Fibroblast of mammary gland (primary cell): Measurements from ENCODE around the gene DTX1.
A peak's percentile ranks its signal among the peaks of the same experiment; 100 is the strongest.

Experiments
- DNase-seq: peaks from one replicate; pipeline ENCODE4 v3.0.0-alpha.2; 2010; ENCODE audit warnings: low read depth
- H3K4me3 ChIP-seq: 2 replicates; pipeline ENCODE4 v1.5.1; 2011; ENCODE audit warnings: low read depth, mild to moderate bottlenecking, low read length, moderate library complexity; ENCODE audit not compliant: control insufficient read depth
- TF ChIP-seq, protein P1 (sequence below): conservative IDR thresholded peaks from 2 replicates; pipeline ENCODE4 v1.5.1; 2011; ENCODE audit warnings: low read depth, low read length, inconsistent platforms; ENCODE audit not compliant: control insufficient read depth, insufficient read depth

Gene DTX1

GRCh38 chr12:113119980-113120669, 63.6 kb downstream of the DTX1 start:
- no peak overlapping the region for H3K4me3 ChIP-seq
- DNase-seq = no peak
- TF ChIP-seq, protein P1, sequence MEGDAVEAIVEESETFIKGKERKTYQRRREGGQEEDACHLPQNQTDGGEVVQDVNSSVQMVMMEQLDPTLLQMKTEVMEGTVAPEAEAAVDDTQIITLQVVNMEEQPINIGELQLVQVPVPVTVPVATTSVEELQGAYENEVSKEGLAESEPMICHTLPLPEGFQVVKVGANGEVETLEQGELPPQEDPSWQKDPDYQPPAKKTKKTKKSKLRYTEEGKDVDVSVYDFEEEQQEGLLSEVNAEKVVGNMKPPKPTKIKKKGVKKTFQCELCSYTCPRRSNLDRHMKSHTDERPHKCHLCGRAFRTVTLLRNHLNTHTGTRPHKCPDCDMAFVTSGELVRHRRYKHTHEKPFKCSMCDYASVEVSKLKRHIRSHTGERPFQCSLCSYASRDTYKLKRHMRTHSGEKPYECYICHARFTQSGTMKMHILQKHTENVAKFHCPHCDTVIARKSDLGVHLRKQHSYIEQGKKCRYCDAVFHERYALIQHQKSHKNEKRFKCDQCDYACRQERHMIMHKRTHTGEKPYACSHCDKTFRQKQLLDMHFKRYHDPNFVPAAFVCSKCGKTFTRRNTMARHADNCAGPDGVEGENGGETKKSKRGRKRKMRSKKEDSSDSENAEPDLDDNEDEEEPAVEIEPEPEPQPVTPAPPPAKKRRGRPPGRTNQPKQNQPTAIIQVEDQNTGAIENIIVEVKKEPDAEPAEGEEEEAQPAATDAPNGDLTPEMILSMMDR = no peak

DNA sequence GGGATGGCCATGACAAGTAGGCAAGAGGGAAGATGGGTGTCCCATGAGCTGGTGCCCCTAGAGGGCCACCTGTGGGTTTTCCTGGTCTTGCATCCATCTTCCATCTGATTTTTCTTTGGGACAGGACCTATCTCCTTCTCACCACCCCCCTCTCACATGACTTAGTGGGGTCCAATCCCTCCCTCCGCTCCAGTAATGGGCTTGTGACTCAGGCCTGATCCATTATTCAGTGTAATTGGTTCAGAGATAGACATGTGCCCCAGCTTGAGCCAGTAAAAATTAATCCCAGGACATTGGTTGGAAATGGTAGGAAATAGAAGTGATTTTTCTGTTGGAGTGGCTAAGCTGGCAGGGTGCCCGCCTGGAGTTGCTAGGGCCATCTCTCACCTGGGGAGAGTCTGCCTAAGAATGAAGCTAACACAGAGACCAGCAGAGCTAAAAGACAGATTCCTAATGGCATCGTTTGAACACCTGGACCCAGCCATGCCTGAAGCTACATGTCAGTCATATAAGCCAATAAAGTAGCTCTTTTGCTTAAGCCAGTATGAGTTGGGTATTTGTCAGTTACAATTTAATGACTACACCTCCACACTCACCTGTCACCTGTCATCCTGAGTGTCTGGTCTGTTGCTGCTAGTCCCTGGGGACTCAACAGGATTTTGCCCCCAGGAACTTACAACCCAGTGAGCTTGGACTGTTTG, 64.3 kb downstream of the DTX1 start:
- peak; percentile 6 for DNase-seq
- TF ChIP-seq, protein P1 = no peak
- no peak overlapping the region for H3K4me3 ChIP-seq

- TF ChIP-seq, protein P1 = no peak
- no peak overlapping the region for H3K4me3 ChIP-seq
- no peak for DNase-seq
Measured at GRCh38 chr12:113127791-113128199, 71.3 kb downstream of the DTX1 start.

GRCh38 chr12:113128802-113129663, 72.5 kb downstream of the DTX1 start:
- DNase-seq = no peak
- TF ChIP-seq, protein P1 = no peak
- no peak overlapping the region for H3K4me3 ChIP-seq

DNA sequence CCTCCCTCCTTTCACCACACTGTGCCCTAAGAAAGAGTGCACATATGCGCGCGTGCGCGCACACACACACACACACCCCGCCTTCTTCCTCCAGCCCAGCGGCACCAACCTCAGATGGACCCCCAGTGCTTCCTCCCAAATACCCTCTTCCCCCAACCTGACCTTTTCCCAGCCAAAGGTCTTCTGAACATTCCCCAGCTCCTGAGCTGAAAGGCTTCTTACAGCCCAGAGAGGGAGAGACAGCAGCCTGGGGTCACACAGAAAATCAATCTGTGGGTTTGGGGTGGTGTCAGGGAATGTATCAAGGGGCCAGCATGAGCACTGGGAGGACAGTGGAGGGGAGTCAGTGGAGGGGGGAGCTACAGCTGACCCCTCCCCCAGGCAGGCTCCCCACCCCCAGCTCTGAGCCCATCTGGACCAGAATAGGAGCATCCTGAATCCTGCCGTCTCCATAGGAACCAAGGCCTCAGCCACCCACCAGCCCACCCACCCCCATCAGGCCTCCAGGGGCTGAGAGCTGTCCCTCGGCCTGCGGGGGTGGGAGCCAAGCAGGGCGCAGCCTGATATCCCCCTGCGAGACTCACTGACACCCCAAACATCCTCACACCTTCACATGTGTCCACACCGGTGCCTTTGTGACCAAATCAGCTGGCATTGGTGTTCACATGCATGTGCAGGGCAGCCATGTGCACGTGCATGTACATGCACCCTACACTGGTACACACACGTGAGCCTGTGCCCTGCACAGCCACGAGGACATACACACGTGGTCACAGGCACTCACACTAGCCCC, 73.3 kb downstream of the DTX1 start:
- no peak for DNase-seq
- TF ChIP-seq, protein P1 = no peak
- H3K4me3 ChIP-seq = no peak overlapping the region
